Iris pigment epithelial cell (primary cell): ENCODE data around the gene E2F4.
A peak's percentile ranks its signal among the peaks of the same experiment; 100 is the strongest.

Source experiments
- DNase-seq: peaks from one replicate; pipeline ENCODE4 v3.0.0-alpha.2; 2011; ENCODE audit warnings: low read depth

The E2F4 gene

DNA sequence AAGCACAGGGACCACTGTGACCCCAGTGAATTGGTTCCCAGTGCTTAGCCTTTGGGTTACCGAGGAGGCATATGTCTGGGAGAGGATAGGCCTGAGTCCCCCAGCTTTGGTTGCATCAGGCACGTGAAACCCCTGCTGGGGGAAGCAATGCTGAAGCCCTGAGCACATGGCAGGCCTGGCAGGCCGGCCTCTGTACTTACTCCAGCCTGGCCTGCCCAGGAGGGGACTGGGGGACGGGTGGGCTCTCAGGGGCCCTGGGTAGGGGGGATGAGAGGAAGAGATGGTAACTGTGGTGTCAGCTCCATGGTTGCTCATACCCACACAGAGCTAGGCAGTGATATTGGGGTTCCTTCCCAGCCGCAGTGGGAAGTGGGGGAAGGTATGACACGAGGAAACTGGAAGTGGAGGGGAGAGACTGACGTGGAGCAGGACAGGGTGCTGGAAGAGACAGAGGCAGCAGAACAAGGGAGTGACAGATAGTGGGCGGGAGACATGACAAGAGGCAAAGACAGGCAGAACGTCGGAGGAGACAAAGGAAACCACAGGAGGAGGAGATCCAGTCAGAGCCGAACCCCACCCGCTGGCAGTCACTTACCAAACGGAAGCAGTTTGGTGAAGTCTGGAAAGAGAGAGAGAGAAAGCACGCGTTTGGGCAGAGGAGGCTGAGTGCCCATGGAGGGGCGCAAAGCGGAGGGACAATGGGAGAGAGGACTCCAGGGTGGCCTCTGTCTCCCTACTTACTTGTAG lies 44.0 kb downstream of the E2F4 start:
- DNase-seq = no peak

DNA sequence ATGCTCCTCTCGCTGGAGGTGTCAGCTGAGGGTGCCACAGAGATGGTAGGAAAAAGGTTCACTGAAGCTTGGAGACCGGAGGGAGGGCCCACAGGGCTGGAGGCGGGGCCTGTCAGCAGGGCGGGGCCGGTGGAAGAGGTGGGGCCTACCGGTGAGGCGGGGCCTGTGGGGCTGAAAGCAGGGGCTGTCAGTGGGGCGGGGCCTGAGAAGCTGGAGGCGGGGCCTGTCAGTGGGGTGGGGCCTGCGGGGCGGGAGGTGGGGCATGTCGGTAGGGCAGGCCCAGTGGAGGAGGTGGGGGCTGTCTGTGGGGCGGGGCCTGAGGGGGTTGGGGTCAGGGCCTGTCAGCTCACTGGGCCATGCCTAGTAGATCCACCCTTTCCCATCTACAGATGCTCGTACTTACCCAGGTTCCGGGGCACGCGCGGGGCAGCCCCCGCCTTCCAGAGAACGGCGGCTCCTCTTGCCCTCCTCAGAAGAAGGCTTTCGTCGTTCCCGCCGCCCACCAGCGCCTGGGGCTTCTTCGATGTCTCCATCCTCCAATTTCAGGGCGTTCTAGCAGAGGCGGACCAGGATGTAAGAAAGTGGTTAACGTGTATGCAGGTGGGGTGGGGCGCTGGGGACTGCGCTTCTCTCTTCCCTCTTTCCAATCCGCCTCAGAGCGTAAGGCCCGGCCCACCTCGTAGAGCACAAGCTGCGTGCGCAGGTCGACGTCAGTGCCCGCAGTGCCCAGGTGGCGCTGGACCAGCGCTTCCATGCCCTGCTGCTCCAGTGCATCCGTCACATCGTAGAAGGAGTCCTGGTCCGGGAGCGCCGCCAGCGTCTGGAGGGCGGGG lies 44.8 kb downstream of the E2F4 start:
- peak; percentile 55 for DNase-seq

- no peak for DNase-seq
Measured at GRCh38 chr16:67237396-67238277, 45.7 kb downstream of the E2F4 start.

DNA sequence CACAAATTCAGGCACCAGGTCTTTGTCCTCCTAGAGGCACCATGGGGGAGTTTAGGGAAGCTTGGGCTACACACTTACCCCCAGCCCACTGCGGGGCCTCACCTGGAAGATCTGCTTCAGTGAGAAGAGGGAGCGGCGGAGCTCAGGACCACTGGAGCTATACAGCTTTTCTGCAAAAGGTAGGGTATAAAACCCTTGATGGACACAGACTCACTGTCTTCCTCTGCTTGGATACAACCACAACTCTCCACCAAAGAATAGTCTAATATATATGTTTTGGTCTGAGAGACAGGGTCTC lies 46.3 kb downstream of the E2F4 start:
- DNase-seq = no peak

- no peak for DNase-seq
Measured at GRCh38 chr16:67238806-67239470, 47.0 kb downstream of the E2F4 start.

- DNase-seq = peak; percentile 39
Measured at GRCh38 chr16:67240506-67240905, 48.6 kb downstream of the E2F4 start.

DNA sequence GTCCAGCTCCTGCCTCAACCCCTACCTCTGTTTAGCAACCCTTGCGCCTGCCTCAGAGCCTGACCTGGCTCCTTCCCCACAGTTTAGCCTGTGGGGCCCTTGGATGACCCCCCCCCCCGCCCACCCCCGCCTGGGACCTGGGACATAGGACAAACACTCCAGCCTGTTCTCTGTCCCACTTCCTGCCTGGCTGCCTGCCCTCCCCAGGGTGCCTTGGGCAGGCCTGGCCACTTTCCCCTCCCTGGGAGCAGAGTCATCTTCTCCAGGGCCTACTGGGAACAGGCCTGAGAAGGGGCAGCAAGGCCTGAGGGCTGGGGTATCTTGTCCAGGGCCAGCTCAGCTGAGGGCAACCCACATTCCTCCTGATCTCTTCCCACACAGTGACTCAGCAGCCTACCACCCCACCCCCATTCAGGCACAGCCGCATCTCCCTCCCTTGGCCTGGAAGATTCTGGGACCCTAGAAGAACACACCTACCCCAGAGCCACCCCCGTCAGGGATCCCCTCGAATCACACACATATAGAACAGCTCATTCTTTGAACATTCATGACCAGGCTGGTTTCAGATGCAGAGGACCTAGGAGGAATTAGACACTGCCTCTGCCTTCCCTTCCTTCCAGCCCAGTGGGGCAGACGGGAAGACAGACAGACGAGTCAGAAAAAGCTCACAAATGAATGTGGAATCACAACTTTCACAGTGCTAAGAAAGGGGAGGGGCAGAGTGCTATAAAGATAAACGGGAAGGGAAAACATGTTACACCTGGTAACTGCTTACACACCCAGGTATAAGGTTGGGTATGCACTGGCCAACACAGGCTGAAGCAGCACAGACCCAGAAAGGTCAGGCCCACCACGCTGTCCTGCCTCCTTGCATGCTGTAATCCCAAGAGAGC lies 49.3 kb downstream of the E2F4 start:
- DNase-seq = peak; percentile 85

DNA sequence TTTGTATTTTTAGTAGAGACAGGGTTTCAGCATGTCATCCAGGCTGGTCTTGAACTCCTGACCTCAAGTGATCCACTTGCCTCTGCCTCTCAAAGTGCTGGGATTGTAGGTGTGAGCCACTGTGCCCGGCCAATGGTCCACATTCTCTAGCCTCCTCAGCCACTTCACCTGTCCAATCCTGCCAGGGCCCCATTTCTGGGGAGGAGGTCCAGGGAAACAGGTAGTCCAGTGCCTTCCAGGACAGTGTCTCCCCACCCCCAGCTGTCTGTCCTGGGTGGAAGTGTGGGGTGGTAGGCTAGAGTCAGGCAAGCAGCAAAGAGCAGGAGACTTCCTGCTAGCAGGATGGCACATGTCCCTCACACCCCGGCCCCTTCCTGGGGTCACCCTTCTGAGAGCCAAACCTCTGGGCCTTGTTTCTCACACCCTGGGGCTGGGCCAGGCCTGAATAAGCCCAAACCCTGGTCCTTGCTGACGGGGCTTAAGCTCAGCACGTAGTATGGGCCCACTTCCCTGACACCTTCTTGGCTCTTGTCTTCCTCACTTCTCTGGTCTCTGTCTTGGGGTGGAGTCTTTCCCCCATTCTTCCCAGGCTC lies 50.3 kb downstream of the E2F4 start:
- DNase-seq = no peak

- no peak for DNase-seq
Measured at GRCh38 chr16:67243481-67243880, 51.5 kb downstream of the E2F4 start.

- peak; percentile 93 for DNase-seq
Measured at GRCh38 chr16:67244387-67245185, 52.6 kb downstream of the E2F4 start.

- DNase-seq = no peak
Measured at GRCh38 chr16:67245186-67245585, 53.2 kb downstream of the E2F4 start.

DNA sequence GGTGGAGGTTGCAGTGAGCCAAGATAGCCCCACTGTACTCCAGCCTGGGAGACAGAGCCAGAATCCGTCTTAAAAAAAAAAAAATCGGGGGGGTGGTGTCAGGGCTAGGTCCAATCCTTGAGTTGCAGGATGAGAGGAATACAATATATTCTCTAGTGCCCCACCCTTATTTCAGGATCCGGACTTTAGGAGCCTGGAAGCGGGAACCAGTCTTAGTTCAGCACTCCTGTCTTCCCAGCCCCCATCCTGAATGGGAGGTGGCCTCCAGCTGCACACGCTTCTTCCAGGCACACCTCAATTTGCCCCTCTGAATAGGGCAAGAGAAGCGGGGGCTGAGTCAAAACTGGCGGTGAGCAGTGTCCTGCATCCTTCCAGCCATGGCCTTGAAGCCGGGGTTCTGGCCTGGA lies 53.7 kb downstream of the E2F4 start:
- DNase-seq = no peak

- peak; percentile 92 for DNase-seq
Measured at GRCh38 chr16:67246081-67246755, 54.3 kb downstream of the E2F4 start.

GRCh38 chr16:67246756-67247191 lies 54.8 kb downstream of the E2F4 start:
- DNase-seq = no peak

- peak; percentile 96 for DNase-seq
Measured at GRCh38 chr16:67247192-67248072, 55.5 kb downstream of the E2F4 start, which contains the start of gene FHOD1. TSS of gene FHOD1 (minus strand) at chr16:67247481. CDS start at chr16:67247410, 71 bp downstream.

DNA sequence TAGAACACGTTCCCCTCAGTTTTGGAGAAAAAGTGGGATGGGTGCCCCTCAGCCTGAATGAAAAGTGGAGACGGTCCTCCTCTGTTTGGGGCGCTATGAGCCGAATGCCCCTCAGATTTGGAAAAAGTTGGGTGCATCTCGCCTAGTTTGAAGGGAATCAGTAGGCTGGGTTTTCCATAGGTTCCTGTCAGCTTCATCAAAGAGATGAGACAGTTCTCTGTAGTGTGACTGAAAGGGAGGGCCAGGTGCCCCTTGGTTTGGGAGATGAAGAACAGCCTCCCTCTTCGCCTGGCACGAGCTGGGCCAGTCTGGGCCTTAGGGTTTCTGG lies 56.1 kb downstream of the E2F4 start:
- no peak for DNase-seq
